Transverse colon (tissue), 4 donors: ENCODE measurements around the gene MREG. TPM values are rescaled to one million over a fixed set of nuclear protein-coding genes. Genes with fewer than 3 reads are reported as not detected.

Experiments
- DNase-seq: peaks from one replicate; pipeline ENCODE4 v3.0.0-alpha.2; 2019
- H3K27ac ChIP-seq, 4 donors: fragments of 200-600 bp; sonication (generic); 2 replicates each; pipeline ENCODE4 v1.5.1; 2016 to 2018; ENCODE audit warnings: inconsistent platforms in 4 of 4
- H3K27me3 ChIP-seq: fragments of 200-600 bp; sonication (generic); 2 replicates; pipeline ENCODE4 v1.5.1; 2017; ENCODE audit warnings: inconsistent platforms
- H3K36me3 ChIP-seq, 4 donors: fragments of 200-600 bp; sonication (generic); 2 replicates each; pipeline ENCODE4 v1.5.1; 2017 to 2019; ENCODE audit warnings: inconsistent platforms in 4 of 4
- H3K4me1 ChIP-seq, 4 donors: fragments of 200-600 bp; sonication (generic); 2 replicates each; pipeline ENCODE4 v1.5.1; 2017 to 2020; ENCODE audit warnings: inconsistent platforms in 4 of 4
- H3K4me3 ChIP-seq, 4 donors: fragments of 200-600 bp; sonication (generic); 1 replicate in 1 of 4; 2 replicates in 3 of 4; pipeline versions ENCODE4 v1.5.1 to v1.6.1; 2017 to 2019; ENCODE audit warnings: inconsistent platforms in 4 of 4
- H3K9me3 ChIP-seq, 2 donors: fragments of 200-600 bp; sonication (generic); 2 replicates each; pipeline ENCODE4 v1.5.1; 2017 to 2019; ENCODE audit warnings: inconsistent platforms in 2 of 2
- EP300 ChIP-seq: sonication (generic); formaldehyde crosslinking; IDR thresholded peaks from one replicate; pipeline ENCODE4 v1.6.1; 2017; ENCODE audit warnings: antibody characterized with exemption, low read depth
- POLR2A ChIP-seq: fragments of 450-650 bp; IDR thresholded peaks from one replicate; pipeline ENCODE4 v1.6.1; 2016; ENCODE audit warnings: antibody characterized with exemption, mild to moderate bottlenecking, moderate library complexity
- POLR2AphosphoS5 ChIP-seq, 3 donors: sonication (generic); formaldehyde crosslinking; IDR thresholded peaks; one replicate each; pipeline ENCODE4 v1.6.1; 2016; ENCODE audit warnings: antibody characterized with exemption in 3 of 3
- WGBS, 2 donors: methylation state at CpG; one replicate each; pipeline ENCODE4 v1.1.5; 2018; ENCODE audit warnings: low coverage in 1 of 2; 5-methylcytosine and 5-hydroxymethylcytosine counted together
- in situ Hi-C, 4 donors: fragments of 200-750 bp; cut with MboI; loops; one replicate each; pipeline versions ENCODE4 v1.15.0 to v1.15.1; 2017; ENCODE audit warnings: low sequenced_read_pairs in 3 of 4, low pct_ligation_motif_present in 1 of 4, low pct_unique_long_range_greater_than_20kb in 1 of 4
- intact Hi-C: fragments of 100-400 bp; cut with DNase I; formaldehyde crosslinking; loops from one replicate; pipeline ENCODE4 v1.15.1; 2023; ENCODE audit warnings: low total_unique reads
- total RNA-seq, 4 donors: library from RNA; depleted of rRNA; stranded (reverse); fragments of >200 nt; gene quantifications; one replicate each; pipeline ENCODE4 v1.1.0, GENCODE V29; 2016
- TF ChIP-seq, protein P1 (sequence below), 5 experiments: fragments of 200-600 bp in 3 of 5; fragments of 450-650 bp in 2 of 5; sonication (generic) in 3 of 5; IDR thresholded peaks; 1 replicate in 2 of 5; 2 replicates in 3 of 5; pipeline ENCODE4 v1.5.1; 2016 to 2017; ENCODE audit warnings: antibody characterized with exemption in 5 of 5, inconsistent platforms in 3 of 5, mild to moderate bottlenecking in 2 of 5, moderate library complexity in 1 of 5

Gene MREG
- total RNA-seq, 4 donors from 2014 or later, result 1.5 to 8.5 (median 5.1) TPM

DNA sequence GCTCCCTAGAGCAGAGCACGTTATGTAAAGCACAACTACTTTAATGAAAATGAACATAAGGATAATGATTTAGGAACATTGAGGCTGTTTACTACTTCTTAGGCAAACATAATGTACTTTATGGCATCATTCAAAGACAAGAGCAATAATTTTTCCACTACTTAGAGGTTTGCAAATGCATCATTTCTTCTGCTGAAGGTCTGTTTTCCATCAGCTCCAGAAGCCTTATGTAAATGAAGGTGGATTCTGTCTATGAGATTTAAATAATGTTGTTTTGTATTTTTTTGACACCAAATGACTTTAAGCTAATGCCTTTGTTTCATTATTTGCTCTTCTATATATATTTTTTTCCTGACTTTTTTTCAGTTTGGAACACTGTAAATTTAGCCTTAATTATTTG is 28.1 kb downstream of the MREG start:
- H3K36me3 ChIP-seq, result no peaks in the 10 kb centered on the region
- H3K27me3 ChIP-seq, result no peaks in the 10 kb centered on the region
- H3K4me3 ChIP-seq, result no peak overlapping the region
- H3K4me1 ChIP-seq, result no peaks in the 10 kb centered on the region
- no peaks in the 10 kb centered on the region for H3K9me3 ChIP-seq
- WGBS, 2 donors, result 49 to 67% methylated on average over 1 of the region's 1 CpG
- no peak overlapping the region for H3K27ac ChIP-seq
- intact Hi-C loops, result no loop called here
- in situ Hi-C loops, result no loop called here
- DNase-seq, result no peak
- TF ChIP-seq, protein P1, sequence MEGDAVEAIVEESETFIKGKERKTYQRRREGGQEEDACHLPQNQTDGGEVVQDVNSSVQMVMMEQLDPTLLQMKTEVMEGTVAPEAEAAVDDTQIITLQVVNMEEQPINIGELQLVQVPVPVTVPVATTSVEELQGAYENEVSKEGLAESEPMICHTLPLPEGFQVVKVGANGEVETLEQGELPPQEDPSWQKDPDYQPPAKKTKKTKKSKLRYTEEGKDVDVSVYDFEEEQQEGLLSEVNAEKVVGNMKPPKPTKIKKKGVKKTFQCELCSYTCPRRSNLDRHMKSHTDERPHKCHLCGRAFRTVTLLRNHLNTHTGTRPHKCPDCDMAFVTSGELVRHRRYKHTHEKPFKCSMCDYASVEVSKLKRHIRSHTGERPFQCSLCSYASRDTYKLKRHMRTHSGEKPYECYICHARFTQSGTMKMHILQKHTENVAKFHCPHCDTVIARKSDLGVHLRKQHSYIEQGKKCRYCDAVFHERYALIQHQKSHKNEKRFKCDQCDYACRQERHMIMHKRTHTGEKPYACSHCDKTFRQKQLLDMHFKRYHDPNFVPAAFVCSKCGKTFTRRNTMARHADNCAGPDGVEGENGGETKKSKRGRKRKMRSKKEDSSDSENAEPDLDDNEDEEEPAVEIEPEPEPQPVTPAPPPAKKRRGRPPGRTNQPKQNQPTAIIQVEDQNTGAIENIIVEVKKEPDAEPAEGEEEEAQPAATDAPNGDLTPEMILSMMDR (IDR thresholded peaks at IDR 0.05), result no peak
- TF ChIP-seq EP300, result no peak
- no peak for TF ChIP-seq POLR2AphosphoS5 (IDR thresholded peaks at IDR 0.05)
- TF ChIP-seq POLR2A, result no peak

DNA sequence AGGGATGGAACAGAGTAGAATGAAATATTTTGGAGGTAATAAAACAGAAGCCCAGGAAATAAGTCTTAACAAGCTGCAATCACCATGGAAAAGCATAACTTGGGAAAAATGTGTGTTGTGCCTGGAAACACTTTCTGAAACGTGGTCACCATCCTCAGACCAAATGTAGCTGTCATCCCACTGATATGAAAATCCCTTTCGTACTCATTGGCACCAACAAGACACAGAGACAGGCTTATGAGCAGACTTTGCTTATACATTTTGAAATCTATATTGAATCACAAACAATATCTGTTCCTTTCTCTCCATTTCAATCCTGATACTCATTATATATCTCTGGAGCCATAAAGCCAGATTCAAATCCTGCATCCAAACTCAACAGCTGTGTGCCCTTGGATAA is 28.7 kb downstream of the MREG start:
- intact Hi-C loops, result no loop called here

DNA sequence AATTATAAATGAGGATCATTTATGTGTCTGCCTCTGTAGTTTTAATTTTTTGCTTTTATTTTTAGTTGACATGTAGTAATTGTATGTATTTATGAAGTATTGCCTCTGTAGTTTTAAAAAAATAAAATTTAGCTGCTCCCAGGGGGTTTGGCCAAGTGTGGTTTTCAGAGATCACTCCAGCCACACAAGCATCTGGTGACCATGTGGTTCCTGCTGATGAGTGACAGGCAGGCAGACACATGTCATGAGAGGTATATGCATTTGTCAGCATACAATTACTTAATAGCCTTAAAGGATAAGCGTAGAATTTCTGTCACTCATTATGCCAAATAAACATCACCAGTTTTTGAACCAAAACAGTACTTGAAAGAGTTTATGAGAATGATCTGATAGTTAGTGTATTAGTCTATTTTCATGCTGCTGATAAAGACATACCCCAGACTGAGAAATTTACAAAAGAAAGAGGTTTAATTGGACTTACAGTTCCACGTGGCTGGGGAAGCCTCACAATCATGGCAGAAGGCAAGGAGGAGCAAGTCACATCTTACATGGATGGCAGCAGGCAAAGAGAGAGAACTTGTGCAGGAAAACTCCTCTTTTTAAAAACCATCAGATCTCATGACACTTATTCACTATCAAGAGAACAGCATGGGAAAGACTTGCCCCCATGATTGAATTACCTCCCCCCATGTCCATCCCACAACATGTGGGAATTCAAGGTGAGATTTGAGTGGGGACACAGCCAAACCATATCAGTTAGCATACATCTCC is 29.6 kb downstream of the MREG start:
- 81 to 94% methylated on average over 2 of the region's 2 CpGs for WGBS, 2 donors
- DNase-seq, result no peak
- Histone ChIP-seq H3K27me3 (no peaks in the 10 kb centered on the region), H3K36me3 (no peaks in the 10 kb centered on the region), H3K4me1 (no peaks in the 10 kb centered on the region), H3K27ac (no peak overlapping the region), H3K4me3 (no peak overlapping the region), H3K9me3 (no peaks in the 10 kb centered on the region)
- intact Hi-C loops (no loop called here), in situ Hi-C loops (no loop called here)
- no peak for TF ChIP-seq EP300
- TF ChIP-seq, protein P1 (IDR thresholded peaks at IDR 0.05), result no peak
- no peak for TF ChIP-seq POLR2A
- no peak for TF ChIP-seq POLR2AphosphoS5 (IDR thresholded peaks at IDR 0.05)

More for the DNA sequence above, 28.7 kb downstream of the MREG start:
- Histone ChIP-seq H3K4me1 (no peaks in the 10 kb centered on the region), H3K27ac (no peak overlapping the region), H3K4me3 (no peak overlapping the region), H3K9me3 (no peaks in the 10 kb centered on the region), H3K27me3 (no peaks in the 10 kb centered on the region), H3K36me3 (no peaks in the 10 kb centered on the region)
- no peak for DNase-seq
- 94 to 100% methylated on average over 1 to 2 of the region's 2 CpGs for WGBS, 2 donors
- in situ Hi-C loops, result no loop called here
- TF ChIP-seq, protein P1 (IDR thresholded peaks at IDR 0.05), result no peak

DNA sequence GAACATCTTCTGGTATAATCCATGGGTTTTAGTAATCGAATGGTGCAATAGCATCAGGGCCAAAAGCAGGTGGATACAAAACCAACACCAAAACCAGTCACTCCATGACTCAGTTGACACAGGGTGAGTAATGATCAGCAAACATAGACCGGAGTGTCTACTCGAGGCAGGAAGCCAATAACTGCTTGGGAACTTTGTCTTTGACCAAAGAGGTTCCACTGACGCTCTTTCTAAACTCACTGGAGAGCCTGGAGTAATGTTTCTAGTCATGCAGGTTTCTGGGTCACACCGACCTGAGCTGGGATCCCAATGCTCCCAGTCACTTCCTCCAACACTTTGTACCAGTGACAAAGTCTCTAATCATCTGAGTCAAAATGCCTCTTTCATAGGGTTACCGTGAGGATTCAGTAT is 30.9 kb downstream of the MREG start:
- in situ Hi-C loops (no loop called here), intact Hi-C loops (no loop called here)
- WGBS, 2 donors, result 47 to 75% methylated on average over 2 to 6 of the region's 6 CpGs

More for the DNA sequence above, 30.9 kb downstream of the MREG start:
- Histone ChIP-seq H3K27me3 (no peaks in the 10 kb centered on the region), H3K4me3 (no peak overlapping the region), H3K36me3 (no peaks in the 10 kb centered on the region), H3K9me3 (no peaks in the 10 kb centered on the region), H3K27ac (no peak overlapping the region), H3K4me1 (no peaks in the 10 kb centered on the region)
- TF ChIP-seq, protein P1 (IDR thresholded peaks at IDR 0.05), result no peak
- no peak for TF ChIP-seq EP300
- TF ChIP-seq POLR2A, result no peak
- TF ChIP-seq POLR2AphosphoS5 (IDR thresholded peaks at IDR 0.05), result no peak
- no peak for DNase-seq
